Activated T-cell treated with anti-CD3 and anti-CD28 coated beads, Interleukin-2, amount 50 U/mL, for 48 hours (primary cell): ENCODE results near the gene MR1.

Experiments
- DNase-seq, 2 experiments: peaks; one replicate each; pipeline ENCODE4 v3.0.0-alpha.2; 2020

Gene MR1

DNA sequence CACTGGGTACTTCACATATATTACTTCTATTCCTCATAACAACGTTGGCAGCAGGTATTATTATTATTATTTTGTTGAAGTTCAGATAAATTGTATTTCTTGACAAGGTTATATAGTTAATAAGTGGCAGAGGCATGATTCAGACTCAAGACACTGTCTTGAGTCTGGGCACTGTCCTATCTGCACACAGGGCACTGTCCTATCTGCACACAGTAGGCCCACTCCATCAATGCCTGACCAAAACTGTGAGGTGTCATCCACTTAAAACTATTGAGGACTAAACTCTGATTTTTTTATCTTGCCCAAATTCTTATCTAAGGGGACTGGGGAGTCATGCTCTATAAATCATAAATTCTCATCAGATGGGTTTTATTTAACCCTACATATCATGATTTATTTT is 30.9 kb downstream of the MR1 start:
- no peak for DNase-seq

DNA sequence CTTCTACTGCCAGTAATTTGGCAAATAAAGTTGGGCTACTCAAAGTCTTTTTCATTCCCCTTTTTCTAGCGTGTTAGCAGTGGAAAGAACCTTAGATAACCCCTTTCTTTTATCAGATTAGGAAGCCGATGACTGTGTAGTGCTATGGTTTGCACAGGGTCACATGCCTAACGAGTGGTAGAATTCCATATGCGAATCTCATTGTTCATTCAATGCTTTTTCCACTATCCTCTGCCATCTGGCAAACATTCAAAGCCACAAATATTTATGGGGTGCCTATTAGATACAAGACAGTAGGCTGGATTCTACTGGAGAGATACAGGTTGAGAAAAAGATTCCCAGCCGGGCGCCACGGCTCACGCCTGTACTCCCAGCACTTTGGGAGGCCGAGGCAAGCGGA is 39.9 kb downstream of the MR1 start:
- no peak for DNase-seq

DNA sequence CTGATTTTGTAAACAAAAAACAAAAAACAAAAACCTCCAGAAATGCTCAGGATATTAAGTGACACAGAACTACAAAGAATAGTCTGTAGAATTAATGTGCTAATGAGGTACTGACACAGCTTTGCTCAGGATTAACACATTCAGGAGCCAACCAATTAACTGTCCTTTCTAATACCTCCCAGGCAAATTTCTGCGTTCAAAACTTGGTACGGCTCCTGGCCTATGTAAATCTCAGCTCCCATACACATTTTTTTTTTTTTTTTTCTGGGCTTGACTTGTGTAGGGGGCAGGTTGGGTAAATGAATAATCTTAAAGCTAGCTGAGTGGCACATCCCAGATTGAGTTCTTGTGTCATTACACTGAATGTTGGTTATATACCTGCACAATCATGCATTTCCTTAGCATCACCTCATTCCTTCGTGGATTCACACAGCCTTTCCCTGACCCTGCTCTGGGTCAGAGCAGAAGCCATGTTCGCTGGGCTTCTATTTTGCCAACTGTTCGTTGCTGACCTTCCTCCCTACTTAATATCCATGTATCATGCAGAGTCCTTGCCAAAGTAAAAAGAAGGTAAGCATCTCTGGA is 42.1 kb downstream of the MR1 start:
- no peak for DNase-seq

DNA sequence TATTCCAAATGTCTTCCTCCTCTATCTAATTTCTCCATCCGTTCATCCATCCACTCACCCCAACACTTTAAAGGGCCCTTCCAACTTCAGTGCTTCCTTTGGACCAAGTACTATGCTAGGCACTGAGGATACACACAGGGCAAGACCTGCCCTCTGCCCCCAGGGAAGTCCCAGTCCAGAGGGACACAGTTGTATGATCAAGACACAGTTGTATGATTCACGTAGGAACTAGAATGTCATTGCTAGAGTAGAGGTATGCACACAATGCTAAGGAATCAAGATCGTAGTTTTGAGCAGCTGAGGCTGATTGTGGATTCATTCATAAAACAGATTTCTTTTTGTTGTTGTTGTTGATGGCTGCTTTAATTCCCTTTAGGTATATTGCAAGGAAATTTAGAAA is 43.1 kb downstream of the MR1 start:
- no peak for DNase-seq

DNA sequence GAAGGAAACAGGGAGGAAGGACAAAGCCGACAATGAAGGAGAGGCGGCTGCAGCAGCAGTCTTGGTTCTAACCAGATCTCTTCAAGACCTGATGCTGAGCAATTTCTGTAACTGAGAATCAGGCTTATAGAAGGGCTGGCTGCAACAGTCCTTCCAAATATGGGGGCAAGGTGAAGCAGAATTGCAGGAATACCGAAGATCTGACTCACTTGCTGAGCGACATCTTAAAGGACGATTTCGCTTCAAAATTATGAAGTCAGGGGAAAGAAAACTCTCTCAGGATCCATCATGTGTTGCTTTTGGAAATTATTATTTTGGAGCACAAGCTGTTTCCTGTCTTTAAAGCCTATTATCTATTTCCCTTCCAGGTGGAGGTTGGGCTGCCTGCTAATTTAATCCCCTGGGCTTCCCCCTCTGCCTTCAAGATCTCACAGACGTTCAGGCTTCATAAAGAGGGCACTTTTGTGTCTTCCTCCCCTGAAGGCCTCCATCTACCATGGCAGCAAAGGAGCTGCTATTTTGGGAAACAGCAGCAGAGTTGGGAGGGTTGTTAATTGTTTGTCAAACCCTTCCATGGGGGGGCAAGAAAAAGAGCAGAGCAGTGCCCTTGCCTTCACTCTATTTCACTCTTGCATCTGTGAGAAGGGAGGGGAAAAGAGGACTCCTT is 43.9 kb downstream of the MR1 start:
- no peak for DNase-seq

DNA sequence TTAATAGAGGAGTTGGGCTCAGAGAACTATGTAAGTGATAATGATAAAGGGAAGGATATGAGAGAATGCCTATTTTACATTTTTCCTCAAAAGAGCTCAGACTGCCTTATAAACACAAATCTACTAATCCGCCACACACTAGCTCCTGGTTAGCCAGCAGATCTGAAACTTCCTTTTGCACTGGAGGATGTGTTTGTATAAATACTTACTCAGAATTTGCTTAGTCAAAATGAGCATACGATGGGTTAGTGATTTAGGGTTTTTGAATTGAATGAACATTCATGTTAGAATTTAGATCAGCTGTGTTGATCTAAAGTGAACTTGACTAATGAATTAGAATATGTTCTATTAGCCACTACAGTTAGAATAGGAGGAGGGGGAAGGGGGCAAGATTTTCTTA is 45.6 kb downstream of the MR1 start:
- no peak for DNase-seq

DNA sequence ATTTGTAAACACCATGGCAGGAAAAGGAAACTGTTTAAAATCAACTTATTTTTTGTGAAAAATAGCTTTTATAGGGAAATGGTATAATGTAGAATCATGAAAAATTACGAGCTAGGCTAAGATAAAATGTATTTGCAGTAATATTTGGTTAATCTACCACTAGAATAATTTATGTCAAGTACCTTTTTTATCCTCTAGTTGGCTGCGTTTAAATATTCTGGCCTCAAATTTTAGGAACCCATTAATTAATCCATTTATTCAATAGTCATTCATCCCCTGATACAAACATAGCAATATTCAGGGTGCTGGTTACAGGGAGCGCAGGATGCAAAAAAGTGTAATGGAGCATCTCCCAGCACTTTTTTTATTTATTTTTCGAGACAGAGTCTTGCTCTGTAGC is 46.1 kb downstream of the MR1 start:
- DNase-seq = no peak

DNA sequence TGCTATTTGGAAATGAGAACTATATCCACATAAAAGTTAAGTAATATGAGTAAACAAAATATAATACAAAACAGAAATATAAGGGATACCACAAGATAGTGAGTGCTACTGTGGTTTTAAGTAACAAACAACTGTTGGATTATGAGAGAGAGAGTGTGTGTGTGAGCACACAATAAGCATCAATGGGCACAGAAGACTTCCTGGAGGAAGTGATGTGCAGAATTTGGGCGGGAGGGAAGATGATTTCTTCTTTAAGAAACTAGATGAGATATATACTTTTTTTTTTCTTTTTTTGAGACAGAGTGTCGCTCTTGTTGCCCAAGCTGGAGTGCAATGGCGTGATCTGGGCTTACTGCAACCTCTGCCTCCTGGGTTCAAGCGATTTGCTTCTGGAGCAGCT is 46.8 kb downstream of the MR1 start:
- no peak for DNase-seq

DNA sequence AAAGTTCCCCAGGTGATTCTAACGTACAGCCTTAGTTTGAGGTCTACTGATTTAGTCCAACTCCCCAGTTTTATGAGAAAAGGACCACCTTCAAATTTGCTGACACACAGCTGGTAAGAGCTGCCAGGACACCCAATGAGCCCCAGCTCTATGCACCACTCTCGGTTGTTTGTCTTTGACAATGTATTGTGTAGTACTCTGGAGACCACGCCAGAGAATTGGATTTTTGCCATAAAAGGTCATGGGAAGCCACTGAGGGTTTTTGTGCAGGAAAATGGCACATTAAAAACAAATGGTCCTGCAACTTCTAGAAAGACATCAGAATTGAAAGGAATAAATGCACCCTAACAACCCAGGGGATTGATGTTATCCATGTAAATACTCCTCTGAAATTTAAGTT is 47.6 kb downstream of the MR1 start:
- DNase-seq = no peak

DNA sequence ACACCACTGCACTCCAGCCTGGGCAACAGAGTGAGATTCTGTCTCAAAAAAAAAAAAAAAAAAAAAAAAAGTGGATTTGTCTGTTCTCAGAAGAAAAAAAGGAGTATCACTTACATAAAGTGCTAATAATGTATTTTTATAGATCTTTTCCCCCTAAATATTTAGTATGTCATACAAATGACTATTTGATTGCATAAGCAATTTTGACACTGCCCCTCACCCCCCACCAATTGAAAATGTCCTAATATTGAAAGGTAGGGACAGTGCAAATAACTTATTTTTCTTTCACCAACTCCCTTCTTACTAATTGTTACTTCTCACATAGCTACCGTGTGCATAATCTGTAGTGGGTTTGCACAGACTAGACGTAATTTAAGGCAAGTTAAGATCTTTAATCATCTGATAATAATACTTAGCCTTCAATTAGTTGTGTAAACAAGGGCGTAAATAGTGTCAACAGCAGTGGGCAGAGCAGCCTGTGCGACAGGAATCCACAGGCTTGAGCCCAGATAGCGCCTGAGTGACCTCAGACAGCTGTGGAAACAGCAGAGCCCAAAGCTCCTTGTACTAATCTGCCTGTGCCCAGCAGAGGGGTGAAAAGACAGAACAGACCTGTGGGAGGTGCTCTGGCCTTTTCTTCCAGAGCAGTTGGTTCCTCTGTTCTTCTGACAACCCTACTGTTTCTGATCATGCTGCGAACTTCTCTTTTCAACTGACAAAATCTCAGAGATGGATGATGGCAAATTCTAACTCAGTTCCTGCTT is 50.2 kb downstream of the MR1 start:
- DNase-seq = peak; percentile 55 to 58

DNA sequence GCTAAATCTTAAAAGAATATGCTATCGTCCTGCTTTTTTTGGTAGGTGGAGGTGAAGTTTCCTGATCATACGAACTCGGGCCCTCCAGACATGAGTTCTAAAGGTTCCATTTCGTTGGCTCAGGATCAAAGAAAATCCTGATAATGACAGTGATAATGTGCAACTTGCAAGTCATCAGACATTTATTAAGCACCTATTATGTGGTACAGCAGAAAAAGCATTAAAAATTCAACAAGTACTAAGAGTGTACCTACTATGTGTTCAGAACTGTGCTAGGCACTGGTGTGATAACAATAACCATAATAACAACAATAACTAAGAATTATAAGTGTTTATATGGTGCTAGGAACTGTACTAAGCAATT is 50.8 kb downstream of the MR1 start:
- no peak for DNase-seq

DNA sequence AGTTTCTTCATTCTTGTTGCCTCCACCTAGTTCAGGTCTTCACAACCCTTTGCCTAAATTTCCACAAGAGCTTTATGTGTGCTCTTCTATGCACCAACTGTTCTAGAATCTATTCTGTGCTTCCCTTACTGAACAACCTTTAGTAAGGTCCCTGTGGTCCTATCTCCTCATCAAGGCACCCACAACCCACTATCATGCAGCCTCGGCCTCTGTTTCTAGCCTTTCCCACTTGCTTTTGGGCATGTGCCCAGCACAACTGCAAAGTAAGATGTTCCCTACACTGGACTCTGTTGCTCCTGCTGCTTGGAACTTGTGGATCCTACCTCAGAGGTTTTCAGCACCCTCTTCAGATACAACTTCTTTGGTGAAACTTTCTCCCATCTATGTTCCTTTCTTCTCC is 52.3 kb downstream of the MR1 start:
- DNase-seq = no peak

DNA sequence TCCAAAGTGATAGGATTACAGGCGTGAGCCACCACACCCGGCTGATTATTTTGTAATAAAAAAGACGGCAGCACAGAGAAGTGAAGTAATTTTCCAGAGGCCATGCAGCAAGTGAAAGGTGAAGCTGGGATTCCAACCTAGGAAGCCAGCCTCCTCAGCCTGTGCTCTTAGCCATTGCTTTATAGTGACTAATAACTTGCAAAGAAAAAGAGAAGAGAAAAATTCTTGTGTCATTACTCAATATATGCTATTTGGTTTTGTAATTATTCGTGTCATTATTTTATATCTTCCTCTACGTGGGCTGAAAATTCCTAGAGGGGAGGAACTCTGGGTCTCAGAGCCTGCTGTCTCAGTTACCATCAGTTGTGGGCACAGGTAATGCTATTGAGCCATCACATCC is 53.1 kb downstream of the MR1 start:
- no peak for DNase-seq

DNA sequence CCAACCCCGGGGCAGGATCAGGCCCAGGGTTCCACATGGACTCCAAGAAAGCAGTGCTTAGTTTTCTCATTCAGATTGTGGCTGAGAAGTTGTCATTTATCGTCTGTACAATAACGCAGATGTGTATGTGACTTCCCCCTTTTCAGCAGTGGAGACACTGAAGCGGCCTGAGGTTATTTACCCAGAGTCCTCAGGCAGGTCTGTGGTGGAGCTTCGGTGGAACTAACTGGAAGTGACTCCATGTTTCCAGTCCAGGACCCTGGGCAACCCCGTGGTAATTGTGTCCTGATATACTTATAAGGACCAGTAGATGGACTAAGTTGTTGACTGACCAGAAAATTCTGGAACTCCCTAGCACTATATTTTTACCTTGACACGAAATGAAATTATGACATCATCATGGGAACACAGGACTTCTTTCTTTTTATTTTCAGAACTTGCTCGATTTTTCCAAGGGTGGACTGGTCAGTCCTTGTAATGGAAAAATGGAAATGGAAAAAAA is 53.7 kb downstream of the MR1 start:
- DNase-seq = peak in 1 of 2 experiments; percentile 48

DNA sequence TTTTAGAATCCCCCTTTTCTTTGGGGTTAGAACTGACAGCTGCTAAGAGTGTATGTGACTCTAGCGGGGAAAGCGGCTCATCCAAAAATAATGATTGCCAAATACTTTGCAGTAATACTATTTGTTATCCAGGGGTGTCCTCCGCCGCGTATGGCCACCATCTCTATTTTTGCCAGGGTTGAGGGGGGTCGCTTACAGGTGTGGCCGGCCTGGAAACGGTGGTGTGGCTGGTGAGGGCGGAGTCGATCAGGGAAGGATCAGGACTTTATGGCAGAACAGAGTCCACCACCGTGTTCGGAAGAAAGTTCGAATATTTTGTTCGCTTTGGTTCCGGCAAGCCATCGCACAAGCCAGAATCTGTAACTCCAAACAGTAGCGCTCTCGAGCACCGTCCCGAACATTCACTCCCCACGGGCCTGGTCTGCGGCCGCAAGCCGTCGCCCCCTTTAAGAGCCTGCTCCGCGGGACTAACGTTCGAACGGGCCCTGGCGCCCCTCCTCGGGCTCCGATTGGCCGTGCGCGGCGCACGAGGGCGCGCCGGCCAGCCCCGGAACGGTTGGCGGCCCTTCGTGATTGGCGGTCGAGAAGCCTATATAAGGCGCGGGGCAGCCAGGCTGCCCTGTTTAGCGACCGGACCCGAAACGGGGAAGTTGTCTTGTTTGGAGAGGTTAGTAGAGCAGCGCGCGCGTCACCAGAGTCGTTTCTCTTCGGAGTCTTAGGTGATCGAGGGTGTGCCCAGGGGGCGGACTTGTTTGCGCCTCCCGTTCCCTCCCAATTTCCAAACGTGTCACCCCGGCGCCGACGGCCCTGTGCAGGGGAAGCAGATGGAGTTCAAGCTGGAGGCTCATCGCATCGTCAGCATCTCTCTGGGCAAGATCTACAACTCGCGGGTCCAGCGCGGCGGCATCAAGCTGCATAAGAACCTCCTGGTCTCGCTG is 54.6 kb downstream of the MR1 start, which contains the start of gene IER5:
Gene IER5 (plus strand): TSS at position 622 of the 938 bp plus-strand sequence. CDS start 203 bp downstream, at position 825.
- DNase-seq = peak; percentile 98

DNA sequence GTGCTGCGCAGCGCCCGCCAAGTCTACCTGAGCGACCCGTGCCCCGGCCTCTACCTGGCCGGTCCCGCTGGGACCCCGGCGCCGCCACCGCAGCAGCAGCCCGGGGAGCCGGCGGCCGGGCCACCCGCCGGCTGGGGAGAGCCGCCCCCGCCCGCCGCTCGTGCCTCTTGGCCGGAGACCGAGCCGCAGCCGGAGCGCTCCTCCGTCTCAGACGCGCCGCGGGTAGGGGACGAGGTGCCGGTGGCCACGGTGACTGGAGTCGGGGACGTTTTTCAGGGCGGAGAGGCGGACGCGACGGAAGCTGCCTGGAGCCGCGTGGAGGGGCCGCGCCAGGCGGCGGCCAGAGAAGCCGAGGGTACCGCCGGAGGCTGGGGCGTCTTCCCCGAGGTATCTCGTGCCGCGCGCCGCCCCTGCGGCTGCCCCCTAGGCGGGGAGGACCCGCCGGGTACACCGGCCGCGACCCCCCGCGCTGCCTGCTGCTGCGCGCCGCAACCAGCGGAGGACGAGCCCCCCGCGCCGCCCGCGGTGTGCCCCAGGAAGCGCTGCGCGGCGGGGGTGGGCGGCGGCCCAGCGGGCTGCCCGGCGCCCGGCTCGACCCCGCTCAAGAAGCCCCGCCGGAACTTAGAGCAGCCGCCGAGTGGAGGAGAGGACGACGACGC is 55.4 kb downstream of the MR1 start:
- peak; percentile 61 to 66 for DNase-seq

DNA sequence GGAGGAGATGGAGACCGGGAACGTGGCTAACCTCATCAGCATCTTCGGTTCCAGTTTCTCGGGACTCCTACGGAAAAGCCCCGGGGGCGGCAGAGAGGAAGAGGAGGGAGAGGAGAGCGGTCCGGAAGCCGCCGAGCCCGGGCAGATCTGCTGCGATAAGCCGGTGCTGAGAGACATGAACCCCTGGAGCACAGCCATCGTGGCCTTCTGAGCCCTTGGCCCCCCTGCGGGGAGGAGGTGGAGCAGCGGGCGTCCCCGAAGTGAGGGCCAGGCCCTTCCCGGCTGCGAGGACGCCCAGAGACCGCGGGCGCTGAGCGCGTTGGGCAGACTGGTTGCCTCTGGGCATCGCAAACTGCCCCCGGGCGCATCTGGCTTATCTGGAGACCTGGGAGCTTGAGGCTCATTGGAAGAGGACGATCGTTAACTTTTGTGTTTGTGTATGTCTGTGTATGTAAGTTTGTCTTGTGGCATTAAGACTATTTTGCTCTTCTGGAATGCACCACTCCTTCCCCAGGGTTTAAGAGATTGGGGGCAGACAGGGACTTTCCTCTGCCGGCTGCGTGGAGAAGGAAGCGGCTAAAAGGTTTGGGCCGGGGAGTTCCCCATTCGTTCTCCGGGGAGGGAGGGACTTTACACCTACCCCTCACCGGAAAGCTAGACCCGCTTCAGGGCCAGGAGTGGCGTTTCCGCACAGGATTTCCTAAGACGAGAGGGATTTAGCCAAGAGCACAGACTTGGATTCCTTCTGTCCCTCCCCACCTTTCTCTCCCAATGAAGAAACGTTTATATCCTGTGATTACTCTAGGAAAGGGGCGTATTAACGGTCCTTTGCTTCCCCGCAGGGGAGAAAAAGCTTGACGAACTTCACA is 56.1 kb downstream of the MR1 start:
- peak; percentile 77 to 82 for DNase-seq

DNA sequence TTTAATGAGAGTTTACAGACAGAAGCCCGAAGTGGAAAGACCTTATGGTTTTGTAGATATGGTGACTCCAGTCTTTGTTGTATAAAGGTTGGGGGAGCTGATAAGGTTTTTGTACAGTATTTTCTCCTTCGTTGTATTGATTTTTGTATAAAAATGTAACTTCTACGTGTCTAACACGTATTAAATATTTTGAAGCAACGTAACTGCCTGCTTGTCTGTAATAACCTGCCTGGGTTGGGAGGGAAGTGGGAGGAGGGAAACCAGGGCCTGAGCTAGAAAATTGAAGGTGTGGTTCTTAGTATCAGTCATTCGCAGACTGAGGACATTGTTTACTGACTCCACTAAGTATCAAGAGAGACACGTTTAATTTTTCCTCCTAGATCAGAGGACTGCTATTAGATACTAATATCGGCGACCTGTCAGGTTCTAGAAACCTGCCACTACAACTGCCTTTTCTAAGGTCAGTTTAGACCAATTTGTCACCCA is 56.9 kb downstream of the MR1 start:
- peak in 1 of 2 experiments; percentile 57 for DNase-seq

DNA sequence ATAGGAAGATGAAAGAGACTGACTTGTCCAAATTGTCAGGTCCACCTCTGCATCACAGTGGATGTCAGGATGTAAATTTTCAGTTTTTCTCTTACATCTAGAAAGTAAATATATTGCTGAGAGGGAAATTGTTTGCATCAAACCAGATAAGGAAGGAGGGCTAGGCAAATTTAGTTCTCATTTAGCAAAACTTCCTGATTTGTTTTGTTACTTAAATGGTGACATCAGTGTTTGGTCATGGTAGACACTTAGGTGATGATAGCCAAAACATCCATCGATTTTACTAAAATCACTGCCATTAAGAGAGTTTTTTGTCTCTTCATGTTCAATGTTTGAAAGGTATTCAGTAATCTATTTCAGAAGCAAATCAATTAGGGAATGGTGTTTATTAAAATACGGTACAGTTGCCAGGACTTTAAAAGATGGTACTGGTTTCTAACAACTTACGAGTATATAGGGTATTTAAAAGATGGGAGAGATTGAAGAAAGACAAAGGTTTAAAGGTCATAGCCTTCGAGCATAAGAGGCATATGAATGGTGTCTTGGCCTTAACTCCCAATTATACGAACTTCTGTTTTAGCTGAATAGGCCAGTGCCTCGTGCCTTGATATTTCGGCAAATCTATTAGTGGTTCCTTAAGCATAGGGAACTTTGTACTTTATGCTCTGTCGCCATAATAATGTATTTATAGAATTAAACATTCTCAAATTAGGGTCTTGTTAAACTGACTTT is 57.7 kb downstream of the MR1 start:
- DNase-seq = no peak

DNA sequence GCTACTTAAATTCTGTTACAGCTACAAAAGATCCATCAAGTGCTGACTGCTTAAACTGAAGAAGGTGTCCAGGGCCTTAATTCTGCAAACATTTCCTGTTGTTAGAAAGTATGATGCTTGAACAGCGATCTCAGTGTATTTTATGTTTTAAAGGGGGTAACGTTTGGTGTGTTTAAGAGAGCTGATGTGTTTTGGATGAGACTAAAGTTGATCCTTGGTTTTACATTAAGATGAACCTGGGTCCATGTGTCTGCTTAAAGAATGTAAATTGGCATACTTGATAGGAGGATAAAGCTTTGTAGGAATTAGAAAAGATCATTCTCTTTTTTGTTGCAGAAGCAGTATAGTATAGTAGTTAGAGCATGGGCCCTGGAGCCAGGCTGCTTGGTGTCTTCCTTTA is 58.3 kb downstream of the MR1 start:
- DNase-seq = no peak
